Measurements from ENCODE around the gene AP1M1.

The AP1M1 gene

DNA sequence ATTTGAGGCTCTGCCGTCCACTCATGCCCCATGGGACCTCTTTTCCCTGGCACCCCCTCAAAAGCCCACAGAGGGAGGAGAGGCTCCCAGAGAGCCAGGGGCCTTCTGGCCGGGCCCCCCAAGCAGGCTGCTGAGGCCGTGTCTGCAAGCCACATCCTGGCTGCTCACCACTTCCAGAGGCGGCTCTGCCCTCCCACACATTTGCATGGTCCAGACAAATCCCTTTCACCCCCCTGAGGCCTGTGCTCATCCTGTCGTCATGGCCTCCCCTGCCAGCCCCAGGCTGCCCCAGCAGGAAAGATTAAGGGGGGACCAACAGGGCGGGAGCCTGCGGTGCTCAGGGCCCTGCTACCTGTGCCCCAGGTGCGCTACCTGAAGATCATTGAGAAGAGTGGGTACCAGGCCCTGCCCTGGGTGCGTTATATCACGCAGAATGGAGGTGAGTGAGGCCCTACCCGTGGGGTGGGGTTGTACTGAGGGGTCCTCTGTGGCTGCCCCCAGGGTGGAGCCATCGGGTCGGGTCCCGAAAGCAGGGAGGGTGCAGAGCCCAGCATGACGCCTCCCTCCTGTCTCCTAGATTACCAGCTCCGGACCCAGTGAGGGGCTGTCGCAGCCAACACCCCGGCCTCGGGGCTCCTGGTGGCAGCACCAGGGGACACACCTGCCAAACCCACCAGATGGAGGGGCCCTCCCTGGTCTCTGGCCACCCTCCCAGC is 36.3 kb downstream of the AP1M1 start:
- DNase-seq: no peak

DNA sequence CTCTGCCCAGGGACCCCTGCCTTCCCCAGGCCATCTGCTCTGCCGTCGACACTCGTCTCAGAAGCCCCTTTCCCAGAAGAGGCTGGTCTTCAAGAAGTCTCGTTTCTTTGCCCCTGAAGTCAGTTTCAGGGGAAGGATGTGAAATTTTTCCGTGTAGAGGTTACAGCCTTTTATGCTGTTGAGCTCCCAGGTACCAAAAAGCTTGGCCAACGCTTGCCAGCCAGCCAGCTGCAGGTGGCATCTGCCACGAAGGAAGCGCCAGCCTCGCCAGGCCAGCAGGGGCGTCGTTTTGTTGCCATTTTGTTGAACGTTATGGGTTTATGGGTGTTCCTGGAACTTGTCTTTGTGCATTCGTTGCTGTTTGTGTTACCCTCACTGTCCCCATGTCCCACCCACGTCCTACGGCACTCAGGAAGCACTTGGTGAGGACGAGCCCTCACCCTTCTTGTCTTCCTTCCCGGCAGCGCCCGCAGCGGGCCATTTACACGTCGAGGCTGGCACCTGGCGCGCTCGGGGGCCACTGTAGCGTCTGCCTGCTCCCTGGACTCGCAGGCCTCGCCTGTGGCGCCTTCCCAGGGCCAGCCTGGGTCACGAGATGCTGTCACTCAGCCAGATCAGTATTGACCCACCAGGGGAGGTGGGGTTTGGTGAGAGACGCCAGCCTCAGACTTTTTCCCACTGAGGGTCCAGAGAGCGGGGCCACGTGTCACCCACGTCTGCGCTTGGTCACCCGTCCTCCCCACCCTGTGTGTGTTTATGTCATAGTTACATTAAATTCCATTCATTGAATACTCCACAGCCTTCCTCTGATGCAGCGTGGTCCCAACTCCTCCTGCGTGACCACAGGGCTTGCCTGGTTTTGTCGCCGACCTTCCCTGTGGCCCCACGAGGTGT is 37.1 kb downstream of the AP1M1 start:
- no peak for DNase-seq

DNA sequence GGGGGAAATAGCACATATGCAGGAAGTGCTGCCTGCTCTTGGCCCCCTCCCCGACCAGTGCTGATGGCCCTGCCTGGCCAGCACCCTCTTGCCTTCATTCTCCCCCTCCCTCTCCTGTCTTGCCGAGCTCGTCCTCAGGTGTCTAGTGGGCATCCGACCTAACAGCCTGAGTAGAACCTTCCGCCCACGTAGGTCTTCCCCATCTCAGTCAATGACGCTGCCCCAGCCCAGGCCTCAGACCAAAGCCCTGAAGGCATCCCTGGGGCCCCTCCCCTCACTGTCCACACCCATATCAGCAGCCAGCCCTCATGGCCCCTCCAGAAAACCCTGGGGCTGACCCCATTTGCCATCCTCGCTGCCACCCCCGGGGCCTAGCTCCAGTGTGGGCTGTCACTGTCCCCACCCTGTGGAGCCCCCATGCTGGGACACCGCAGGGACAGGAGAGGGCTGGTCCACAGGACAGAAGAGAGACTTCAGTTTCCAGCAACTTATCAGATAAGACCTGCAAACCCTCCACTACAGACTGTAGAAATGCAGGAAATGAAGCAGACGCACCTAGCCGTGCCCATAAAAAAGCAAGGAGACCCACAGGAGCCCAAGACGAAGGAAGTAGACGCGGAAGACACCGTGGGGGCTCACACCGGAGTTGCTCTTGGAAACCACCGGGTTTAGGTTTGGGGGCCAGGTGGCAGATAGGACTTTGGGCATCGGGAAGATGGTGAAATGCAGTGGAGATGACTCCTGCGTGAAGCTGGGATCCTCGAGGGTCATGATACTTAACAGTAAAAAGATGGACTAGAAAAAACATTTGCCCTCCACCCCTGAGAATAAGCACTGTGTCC is 38.3 kb downstream of the AP1M1 start:
- no peak for DNase-seq

DNA sequence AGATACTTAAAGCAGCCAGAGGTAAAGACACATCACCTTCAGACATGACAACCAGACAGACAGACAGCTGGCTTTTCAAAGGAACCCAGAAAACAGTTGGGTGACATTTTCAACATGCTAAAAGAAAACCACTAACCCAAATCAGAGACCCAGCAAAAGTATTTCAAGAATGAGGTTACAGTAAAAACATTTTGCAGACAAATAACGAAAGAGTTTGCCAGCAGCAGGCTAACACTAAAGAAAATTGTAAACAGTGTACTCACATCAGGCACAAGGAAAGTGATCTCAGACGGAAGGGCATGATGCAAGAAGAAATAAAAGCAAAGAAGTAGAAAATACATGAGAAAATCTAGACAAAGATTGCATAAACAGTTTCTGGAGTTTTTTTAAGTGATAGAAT is 46.4 kb downstream of the AP1M1 start:
- no peak for DNase-seq

DNA sequence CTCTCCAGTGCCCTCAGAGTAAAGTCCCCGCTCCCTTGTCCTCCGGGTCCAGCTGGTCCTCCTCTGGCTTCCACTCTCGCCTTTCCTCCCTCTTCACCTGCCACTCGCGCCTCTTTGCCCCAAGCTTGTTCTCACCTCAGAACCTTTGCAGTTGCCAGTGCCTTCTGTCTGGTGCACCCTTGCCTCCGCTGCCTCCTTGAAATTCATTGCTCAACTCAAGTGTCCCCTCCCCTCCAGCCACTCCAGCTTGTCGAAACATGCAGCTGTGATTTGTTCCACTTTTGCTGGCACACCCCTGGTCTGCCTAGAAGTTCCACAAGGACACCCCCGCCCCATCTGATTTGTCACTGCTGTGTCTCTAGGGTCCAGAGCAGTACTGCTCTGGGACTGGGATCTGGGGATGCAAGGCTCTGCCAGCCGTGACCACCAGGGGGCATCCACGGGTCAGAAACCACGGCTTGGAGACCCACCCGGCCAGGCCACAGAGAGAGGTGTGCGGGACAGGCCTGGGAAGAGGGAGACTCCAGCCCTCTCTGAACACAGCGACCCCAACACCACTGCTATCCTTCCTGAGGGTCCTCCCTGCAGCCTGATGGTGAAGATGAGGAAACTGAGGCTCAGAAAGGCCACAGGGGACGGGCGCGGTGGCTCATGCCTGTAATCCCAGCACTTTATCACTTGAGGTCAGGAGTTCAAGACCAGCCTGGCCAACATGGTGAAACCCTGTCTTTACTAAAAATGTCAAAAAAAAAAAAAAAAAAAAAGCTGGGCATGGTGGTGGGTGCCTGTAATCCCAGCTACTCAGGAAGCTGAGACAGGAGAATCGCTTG is 49.9 kb downstream of the AP1M1 start:
- DNase-seq: peak; percentile 1

DNA sequence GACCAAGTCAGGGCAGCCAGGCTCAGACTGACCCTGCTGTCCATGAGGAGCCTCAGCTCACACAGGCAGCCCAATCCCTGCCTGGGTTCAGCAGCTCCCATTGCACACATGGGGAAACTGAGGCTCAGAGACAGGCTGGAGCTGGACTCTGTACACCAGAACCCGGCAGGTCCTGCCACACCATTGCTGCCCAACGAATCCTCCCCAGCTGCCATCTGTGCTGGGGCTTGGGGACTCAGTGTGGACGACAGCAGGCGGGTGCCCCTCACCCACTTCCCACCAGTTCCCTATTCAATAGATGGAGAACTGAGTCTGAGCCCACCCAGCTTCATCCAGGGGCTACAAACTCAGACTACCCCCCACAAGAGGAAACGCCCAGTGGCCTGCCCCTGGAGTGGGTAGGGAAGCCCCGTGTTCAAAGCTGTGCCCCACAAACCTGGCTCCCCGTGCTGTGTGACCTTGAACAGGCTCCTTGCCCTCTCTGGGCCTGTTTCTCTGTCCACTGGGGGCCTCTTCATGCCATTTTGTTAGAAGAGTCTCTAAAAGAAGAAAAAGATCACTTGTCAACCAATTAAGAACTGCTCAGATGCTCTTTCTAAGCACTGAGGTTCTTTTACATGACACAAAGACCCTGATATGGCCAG is 50.8 kb downstream of the AP1M1 start:
- DNase-seq: no peak

DNA sequence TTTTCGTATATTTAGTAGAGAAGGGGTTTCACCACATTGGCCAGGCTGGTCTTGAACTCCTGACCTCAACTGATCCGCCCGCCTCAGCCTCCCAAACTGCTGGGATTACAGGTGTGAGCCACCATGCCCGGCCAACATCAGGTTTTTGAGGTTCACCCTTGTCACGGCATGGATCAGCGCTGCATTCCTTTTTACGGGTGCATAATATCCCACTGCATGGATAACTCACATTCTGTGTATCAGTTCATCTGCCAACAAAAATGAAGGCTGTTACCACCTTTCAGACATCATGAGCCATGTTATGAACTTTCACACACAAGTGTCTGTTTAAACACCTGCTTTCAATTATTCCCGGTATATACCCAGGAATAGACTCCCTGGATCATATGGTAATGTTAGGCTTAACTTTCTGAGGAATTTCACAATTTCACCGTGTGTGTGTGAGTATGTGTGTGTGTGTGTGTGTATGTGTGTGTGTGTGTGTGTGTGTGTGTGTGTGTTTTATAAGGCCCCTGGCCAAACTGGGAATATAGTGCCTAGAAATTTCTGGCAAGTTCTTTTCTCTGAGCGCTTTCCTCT is 52.2 kb downstream of the AP1M1 start:
- no peak for DNase-seq

DNA sequence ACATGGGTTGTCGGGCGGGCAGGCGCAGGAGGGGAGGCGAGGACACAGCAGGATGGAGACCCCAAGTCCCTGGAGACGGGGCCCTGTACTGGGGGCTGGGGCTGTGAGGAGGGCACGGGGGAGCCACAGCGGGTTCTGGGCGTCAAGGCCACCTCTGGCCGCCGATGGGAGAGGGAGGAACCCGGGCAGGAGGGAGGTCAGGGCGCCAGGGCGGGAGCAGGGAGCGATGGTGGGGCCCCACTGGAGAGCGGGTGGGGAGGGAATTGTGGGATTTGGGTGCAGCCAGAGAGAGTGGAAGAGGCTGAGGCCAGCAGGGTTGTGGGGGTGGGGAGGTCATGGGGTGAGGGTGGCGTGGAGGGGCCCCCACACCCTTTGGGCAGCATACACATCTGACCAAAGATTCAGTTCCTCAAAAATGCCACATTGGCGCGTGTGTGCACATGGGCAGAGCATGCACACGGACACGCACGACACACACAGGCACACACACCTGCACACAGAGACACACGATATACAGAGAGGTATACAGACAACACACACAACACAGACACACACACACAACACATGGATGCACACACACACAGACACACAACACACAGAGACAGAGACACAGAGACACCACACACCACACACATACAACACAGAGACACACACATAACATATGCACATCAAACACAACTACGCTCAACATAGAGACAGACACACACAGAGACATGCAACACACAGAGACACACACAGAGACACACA is 54.9 kb downstream of the AP1M1 start:
- no peak for DNase-seq

DNA sequence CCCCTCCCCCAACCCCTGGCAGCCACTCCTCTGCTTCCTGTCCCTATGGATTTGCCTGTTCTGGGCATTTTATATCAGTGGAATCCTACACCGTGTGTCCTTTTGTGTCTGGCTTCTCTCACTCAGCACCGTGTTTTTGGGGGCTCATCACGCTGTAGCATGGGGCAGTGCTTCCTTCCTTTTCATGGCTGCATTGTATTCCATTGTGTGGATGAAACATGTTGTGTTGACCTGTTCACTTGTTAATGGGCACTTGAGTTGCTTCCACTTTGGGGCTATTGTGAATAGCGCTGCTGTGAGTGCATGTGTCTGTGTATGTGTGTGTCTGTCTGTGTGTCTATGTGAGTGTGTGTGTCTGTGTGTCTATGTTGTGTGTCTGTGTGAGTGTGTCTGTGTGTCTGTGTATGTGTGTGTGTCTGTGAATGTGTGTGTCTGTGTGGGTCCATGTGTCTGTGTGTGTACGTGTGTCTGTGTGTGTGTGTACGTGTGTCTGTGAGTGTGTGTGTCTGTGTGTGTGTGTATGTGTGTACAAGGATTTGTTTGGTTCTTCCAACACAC is 57.2 kb downstream of the AP1M1 start:
- DNase-seq: no peak

DNA sequence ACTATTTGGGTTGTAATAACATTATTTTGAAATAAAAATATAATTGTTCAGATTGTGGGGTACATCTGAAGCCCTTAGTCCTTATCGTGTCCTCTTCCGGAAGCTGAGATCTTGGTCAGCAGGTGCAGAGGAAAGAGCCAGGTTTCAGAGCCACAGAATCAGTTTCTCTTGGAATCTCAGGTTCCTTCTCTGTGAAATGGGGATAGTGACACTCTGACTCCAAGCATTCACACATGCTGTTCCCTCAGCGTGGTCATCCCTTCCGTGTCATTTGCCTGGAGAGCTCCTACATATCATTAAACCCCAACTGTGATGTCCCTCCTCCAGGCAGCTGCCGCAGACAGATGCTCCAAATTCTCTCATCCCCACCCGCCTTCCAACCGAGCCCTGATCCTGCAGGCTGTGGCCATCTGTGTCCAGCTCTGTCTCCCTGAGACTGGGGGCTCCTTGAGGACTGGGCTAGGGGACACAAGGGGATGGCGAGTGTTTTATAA is 59.8 kb downstream of the AP1M1 start:
- no peak for DNase-seq

DNA sequence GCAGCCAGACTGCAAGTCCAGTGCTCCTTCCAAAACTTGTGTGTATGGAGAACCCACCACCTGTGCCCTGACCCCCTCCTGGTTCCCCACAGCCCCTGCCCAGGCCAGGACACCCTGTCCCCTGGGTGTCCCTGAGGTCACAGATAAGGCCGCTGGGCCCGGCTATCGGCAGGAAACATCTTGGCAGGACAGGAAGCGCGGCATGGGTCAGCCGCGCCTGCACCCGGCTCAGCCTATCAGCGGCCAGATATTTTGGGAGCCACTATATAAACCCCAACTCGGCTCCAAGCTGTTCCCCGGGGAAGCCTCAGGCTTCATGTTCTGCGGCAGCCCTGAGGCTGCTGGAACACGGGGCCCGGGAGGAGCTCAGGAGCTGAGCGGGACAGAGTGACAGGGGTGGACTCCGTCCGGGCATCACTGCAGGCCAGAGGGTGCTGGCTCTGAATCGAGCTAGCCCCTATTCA is 60.8 kb downstream of the AP1M1 start:
- DNase-seq: no peak

DNA sequence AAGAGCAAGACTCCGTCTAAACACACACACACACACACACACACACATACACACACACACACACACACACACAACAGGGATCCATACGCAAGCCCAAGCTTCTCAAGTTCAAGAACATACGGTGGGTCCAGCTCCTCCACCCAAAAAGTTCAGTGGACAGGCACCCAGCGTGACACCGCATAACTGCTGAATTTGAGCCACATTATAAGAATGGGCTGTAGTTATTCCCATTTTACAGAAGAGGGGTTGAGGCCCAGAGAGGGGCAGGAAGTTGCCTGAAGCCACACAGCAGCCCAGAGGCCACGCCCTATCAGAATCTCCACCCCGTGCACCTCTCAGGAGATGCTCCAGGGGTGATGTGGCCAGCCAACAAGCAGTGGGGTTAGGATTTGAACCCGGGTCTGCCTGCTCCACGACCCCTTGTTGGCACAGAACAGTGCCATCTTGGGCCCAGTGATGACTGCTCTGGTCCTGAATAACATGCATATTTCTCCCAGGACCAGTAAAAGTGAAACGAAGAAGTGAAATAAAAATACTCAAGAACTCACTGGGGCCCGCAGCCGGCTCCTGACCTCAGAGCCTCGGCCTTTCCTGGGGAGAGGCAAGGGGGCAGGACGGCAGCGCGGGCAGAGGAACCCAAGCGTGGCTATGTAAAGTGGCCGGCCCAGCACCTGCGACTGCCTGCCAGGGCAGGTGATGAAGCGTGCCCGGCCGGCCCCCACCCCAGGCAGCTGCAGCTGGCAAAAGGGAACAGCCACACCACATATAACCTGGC is 61.9 kb downstream of the AP1M1 start:
- DNase-seq: no peak

DNA sequence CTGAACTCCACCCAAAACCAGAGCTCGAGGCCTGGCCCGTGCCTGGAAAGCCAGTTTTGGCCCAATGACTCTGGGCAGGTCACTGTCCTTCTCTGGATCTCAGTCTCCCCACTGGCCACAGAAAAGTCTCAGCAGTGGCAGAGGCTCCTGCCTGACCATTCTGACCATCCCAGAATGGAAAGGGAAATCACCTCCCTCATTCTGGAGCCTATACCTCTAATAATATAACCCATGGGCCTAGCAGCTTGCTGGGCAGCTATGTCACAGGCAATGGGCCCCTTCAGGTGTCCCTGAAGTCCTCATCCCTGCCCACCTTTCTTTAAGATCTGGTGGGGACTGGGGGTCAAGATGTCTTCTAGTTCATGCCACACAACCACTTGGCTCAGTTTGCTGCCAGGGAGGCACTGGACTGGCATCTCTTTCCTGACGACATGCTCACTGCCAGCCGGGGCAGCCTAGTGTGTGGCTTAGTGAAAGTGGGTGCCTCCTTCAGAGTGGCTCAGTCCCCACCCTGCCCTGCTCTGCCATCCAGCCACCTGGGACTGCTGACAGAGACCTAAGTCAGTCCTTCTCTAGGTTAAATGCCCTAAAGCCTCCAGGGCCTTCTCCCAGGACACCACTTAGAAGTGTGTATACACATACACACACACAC is 62.6 kb downstream of the AP1M1 start:
- DNase-seq: no peak

DNA sequence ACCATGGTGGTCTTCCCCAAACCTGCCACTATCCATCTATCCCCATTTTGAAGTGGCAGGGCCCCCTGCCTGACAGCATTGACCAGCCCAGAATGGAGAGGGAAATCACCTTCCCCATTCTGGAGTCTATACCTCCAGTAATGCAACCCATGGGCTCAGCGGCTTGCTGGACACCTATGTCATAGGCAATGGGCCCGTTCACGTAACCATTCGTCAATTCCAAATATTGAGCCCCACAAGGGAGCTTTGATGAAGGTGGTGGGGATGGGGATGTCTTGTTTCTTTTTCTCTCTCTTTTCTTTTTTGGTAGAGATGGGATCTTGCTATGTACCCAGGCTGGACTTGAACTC is 63.1 kb downstream of the AP1M1 start:
- DNase-seq: no peak

DNA sequence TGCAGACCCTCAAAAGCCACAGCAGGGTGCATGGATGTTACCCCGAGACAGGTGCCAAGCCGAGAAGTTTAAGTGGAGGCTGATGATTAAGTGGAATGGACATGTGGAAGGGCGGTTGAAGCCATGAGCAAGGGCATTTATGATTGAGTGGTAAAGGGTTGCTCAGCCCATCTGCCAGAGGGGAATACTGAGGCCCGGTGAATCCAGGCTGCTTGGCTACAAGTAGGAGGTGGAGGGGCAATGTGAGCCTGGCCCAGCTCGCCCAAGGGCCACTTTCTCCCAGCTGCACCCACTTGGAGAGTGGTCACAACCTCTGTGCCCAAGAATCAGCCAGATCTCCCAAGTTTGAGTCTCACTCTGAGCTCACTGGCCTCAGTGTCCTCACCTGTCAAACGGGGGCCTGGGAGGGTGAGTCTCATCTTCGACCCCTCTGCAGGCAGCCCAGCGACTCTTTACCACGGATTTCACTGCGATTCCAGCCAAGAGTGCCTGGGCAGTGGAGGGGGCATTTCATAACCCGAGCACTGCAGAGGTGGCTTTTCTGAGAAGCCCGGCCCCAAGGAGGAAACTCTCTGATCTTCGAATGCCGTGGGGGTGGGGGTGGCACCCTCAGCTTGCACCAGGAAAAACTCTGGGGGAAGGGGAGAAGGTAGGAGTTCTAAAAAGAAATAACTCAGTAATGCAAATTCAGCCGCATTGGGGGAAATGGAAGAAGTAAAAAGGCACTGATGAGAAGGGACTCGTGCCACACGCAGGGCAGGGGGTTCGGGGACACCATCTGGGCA is 64.1 kb downstream of the AP1M1 start:
- no peak for DNase-seq

DNA sequence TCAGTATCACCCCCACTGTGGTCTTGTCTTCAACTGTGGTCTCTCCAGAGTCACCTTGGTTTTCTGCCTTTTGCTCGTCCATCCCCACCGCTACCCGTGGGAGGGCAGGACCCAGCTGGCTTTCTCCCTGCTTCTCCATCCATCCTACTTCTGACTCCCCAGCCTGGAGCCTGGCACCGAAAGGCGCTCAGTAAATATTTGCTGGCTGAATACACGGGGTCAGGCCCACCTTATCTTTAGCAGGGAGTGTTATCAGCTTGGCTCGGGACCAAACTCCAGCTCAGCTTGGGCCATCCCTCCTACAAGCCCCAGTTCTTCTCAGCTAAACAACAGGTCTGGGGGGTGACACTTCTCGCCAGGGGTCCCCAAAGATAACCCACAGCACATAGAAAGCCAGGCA is 64.9 kb downstream of the AP1M1 start:
- no peak for DNase-seq

DNA sequence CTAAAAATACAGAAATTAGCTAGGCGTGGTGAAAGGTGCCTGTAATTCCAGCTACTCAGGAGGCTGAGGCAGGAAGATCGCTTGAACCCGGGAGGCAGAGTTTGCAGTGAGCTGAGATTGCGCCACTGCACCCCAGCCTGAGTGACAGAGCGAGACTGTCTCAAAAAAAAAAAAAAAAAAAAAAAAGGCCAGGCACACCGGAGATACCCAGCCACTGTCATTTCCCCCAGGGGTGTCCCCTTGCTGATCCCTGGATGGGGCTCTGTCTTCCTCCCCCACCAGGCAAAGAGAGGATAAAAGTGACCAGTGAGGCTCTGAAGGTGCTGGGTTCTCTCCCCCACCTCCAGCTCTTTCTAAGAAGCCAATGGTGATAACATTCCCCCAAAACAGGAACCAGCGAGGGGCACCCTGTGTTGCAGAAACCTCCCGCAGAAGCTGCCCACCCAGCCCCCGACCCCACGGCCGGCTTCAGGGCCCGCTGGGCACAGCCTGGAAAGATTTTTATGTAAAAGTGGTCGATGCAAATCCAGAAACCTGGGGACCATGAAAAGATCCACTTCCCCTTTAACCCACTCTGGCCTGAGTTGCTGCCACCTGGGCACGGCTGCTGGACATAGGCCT is 65.5 kb downstream of the AP1M1 start:
- DNase-seq: no peak

DNA sequence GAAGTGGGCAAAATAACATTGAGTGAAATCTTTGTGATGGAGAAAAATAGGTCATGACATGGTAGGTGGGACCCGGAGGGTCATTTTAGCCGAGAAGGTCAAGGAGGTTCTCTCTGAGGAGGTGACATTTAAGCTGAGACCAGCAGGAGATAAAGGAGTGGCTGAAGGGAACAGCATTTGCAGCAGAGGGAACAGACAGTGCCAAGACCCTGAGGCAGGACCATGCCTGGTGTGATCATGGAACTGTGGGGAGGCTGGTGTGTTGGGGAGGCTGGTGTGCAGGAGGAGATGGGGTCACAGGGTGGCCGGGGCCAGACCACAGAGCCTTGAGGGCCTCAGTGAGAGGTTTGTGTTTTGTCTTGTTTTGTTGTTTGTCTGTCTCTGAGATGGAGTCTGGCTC is 67.5 kb downstream of the AP1M1 start:
- DNase-seq: no peak

Data from NCI-H748 treated with DMSO at 0.1 percent for 48 hours (cell line).